Stimulated activated CD4-positive, alpha-beta T cell treated with anti-CD3 and anti-CD28 coated beads, Interleukin-2, amount 100 ng/mL, for 48 hours (primary cell): Measurements from ENCODE around the gene TRPM3.

ENCODE experiments used
- DNase-seq, 2 donors: peaks; one replicate each; pipeline ENCODE4 v3.0.0-alpha.2; 2020

Gene TRPM3

DNA sequence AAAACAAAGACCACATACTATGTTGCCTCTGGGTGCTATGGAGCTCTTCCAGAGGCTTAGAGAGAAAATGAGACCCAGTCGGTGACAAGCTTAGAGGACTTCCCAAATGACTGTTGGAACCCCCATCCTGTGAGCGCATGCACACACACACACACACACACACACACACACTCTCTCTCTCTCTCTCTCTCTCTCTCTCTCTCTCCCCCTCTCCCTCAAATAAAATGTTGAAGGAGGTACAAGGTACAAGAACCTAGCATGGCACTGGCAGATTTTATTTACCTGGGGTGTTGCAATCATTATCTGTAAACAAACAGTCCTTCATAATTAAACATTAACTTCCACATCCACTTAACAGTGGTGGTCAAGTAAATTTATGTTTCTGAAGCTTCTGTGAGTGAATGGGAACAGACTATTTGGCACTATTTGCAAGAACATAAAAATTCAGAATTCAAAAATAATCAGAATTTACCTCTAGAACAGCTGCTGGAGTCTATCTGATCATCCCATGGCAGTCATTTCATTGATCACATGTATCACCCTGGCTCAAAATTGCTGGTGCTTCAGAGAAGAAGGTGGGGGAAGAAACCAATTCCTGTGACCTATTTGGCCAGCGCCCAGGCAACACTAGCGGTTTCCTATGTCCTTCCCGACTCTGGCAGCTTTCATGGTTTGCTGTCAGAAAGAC is 24.9 kb downstream of the TRPM3 start:
- no peak for DNase-seq

GRCh38 chr9:71094708-71095251 is 26.6 kb downstream of the TRPM3 start:
- DNase-seq: no peak

- no peak for DNase-seq
Observed at GRCh38 chr9:71090896-71091295, 30.5 kb downstream of the TRPM3 start.

- DNase-seq: no peak
Observed at GRCh38 chr9:71079451-71079850, 42.0 kb downstream of the TRPM3 start.

GRCh38 chr9:71076096-71076495 is 45.3 kb downstream of the TRPM3 start:
- no peak for DNase-seq

GRCh38 chr9:71073494-71073893 is 47.9 kb downstream of the TRPM3 start:
- DNase-seq: no peak

DNA sequence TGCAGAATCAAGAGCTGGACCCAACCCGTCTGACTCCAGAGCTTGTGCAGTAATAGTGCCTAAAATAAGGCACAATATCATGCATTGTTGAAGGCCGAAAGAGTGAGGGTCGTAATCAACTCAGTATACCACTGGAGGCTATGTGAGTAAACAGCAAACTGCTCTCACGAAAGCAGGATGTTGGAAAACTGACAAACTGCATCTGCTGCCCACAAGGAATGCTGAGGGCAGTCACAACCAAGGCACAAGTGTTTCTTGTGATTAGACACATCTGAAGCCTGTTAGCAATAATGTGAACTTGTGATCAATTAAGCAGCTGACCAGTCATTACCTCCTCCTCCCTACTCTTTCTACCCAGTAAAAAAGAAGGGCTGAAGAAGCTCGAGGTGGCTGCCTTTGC is 48.8 kb downstream of the TRPM3 start:
- DNase-seq: no peak

- no peak for DNase-seq
Observed at GRCh38 chr9:71071633-71072032, 49.8 kb downstream of the TRPM3 start.

DNA sequence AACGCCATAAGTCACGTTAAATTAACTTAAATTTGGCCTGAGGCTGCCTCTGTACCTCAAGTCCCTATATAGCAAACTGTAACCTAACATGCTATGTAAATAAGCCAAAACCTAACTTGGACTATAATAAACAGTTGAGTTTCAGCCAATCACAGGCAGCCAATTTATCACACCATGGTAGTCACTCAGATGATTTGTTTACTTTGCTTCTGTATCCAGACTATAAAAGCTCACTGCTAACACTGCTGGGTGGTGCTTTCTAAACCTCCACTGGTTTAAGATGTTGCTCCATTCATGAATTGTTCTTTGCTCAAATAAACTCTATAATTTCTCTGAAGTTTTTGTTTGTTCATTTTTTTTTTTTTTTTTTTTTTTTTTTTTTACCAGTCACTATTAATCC is 62.8 kb downstream of the TRPM3 start:
- DNase-seq: no peak

- no peak for DNase-seq
Observed at GRCh38 chr9:71052287-71052686, 69.1 kb downstream of the TRPM3 start.

GRCh38 chr9:71048280-71048679 is 73.1 kb downstream of the TRPM3 start:
- no peak for DNase-seq

DNA sequence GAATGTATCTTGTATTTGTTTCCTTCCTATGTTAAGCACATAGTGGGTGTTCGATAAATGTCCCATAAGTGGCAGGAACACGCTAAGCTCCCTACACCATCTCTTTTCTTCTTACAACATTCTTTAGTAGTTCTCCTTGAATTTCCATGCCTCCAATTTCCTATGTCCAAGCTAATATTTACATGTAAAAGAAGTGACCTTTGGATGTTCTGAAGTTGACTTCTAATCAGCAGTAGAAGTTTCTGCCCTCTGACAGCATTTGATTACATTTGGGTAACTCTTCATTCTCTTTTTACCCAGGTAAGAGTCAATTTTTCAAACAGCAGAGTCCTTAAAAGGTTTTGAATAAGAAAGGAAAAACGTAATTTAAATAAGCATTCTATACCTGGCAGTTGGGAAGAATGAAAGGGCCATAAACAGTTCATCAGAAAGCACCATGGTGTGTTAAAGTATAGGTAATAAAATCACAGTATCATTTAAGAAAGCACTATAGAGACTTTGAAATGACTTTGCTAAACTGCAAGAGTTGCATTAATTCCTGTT is 78.9 kb downstream of the TRPM3 start:
- DNase-seq: no peak

GRCh38 chr9:71037521-71037920 is 83.9 kb downstream of the TRPM3 start:
- DNase-seq: no peak

DNA sequence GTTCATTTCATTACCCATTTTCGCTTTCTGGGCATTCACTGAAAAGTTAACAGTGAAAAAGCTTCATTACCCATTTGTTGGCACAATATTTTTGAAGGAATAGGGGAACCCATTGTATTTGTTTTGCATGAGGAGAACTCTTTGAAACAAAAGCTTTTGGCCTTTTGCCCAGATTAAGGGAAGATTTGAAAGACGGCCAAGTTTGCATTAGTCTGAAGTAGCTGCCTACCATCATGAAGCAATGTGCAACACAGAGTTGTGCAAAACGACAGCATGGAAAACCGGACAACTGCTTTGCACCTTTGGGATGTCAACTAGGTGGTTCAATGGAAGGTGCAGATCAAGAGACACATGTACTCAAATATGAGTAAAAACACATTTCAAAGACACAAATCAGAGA is 84.9 kb downstream of the TRPM3 start:
- no peak for DNase-seq

DNA sequence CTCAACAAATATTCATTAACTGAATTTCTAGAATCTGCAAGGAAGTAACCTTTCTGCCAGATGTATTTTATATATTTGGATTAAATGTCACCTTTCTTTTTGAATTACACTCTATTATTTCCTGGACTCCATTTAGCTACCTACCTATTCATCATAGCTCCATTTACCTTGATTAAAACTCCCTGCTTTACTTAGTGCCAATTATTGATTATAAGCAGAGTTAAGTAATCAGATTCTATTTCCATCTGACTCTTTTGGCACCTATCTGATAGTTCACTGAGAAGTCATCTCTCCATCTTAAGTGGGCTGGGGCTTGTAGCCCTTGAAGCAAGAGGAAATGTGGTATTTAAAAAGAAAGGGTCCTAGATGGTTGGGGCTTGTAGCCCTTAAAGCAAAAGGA is 88.6 kb downstream of the TRPM3 start:
- DNase-seq: no peak

DNA sequence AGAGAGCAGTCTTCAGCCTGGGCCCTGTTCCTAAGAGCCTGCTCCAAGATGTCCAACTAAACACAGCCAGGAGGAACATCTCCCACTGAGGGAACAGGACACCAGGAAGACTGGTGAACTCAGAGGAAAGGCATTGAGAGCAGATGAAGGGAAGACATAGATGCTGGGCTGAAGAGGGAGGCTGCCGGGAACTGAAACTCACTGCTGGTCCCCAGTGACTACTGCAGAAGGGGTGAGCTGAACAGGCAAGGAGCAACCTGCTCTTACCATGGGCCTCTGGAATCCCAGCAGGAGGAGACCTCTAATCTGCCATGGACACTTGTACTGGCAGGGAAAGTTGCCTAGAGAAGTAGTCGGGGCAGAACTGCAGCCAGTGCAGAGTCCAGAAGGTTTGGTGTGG is 95.7 kb downstream of the TRPM3 start:
- DNase-seq: no peak

DNA sequence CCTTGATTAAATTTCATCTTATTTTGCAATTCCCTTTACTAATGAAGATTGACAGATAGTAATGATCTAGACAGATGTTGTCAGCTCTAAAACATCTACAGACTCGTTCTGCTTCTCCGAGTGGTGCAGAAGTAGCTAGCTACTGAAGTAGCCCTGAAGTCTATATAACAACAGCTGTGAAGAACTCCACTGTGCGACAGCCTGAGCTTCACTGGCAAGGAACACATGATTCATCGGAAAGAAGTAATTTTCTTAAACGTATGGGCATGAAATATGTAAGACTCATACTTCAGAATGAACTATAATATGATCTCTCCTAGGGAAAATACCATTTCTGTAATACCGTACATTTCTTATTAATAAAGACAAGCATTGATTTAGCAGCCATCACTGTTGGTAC is 96.2 kb downstream of the TRPM3 start:
- DNase-seq: no peak

DNA sequence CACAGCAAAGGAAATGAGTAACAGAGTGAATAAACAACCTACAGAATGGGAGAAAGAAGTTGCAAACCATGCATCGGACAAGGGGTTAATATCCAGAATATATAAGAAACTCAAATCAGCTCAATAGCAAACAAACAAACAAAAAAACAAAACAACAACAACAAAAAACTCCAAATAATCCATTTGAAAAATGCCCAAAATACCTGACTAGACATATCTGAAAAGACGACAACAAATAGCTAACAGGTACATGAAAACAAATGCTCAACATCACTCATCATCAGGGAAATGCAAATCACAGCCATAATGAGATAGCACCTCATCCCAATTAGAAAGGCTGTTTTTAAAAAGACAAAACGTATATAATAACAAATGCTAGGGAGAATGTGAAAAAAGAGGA is 111.2 kb downstream of the TRPM3 start:
- no peak for DNase-seq

DNA sequence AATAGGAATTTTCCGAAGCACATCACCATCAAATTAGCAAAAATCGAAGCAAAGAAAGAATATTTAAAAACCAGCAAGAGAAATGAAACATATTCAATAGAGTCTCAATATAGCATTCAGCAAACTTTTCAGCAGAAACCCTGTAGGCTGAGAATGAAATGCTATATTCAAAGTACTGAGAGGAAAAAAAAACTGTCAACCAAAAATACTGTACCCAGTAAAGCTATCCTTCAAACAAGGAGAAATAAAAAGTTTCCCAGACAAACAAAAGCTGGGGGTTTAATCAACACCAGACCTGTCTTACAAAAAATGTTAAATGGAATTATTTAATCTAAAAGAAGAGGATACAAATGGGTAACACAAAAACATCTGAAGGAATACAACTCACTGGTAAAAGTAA is 116.0 kb downstream of the TRPM3 start:
- no peak for DNase-seq

DNA sequence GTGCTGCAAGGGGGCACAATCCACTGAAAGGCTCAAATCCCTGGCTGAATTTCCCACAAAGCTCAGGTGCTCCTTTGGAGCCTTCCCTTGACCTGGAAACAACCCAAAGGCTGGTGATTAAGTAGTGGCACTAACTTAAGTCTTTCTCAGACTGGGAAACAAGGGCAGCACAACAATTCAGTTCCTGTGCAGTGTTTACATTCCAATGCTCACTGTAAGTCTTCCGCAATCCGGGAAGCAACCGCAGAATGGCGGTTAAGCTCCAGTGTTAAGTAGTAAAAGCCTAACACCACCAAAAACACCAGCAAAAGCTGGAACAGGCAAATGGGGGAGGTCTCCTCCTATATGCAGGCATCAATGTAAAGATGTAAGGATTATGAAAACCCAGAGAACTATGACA is 117.2 kb downstream of the TRPM3 start:
- no peak for DNase-seq

GRCh38 chr9:71003346-71003745 is 118.1 kb downstream of the TRPM3 start:
- DNase-seq: no peak

DNA sequence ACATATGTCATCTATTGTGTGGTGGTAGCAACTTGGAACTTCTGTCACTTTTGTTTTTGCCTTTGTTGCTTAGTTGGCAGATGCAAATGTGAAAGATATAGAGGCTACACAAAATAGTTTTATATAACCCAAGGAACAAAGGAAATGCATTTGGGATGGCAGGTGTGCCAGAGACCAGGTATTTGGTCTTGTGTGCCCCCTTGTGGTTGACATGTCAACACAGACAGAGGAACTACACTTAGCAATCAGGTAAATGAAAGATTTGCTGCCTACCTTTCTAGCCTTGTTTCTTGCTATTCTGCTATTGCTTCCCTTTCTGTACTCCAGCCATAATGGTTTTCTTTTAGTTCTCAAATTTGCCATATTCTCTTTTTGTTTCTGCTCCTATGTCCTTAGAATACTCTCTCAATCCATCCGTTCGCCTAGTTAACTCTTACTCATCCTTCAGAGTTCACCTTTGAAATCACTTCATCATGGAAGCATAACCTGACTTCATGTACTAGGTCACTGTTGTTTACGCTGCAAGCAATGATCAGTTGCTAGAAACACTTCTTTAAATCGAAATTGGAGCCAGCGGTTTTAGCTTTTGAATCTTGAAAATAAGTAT is 119.5 kb downstream of the TRPM3 start:
- peak in 1 of 2 donors; percentile 1 for DNase-seq

DNA sequence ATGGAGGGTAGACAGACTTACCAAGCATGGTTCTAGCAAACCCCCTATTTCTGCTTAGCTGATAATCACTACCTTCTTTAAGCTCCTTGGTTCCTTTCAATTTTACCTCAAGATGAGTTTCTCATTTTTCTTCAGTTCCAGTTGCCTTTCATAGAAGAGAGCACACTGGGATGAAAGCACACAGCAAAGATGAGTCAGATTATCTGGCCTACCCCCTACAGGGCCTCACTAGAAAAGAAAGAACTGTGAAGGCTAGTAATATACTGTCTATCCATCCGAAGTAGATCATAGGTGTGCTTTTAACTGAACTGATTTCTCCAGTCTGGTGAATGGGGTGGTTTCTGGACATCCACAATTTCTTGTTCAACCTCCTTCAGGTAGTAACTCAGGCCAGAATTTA is 122.5 kb downstream of the TRPM3 start:
- DNase-seq: no peak

- no peak for DNase-seq
Observed at GRCh38 chr9:70995511-70995910, 125.9 kb downstream of the TRPM3 start.

DNA sequence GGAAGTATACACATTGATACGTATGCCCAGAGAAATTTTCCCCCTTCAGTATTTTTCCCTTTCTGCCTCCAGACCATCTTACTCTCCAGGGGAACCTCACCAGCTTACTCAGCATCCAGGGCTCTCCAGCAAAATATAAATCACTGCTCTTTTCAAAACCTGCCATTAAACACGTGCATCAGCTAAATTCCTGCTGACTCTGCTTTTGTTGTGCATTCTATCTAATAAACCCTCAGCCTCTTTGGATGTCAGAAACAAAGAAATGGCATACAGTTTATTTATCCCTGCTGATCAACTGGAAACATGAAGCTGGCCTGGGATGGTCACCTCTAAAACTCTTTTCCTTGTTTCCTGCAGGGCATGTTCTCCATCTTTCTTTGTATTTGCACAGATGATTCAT is 126.8 kb downstream of the TRPM3 start:
- DNase-seq: no peak
